Activated CD4-positive, alpha-beta memory T cell treated with anti-CD3 and anti-CD28 coated beads for 36 hours (primary cell): ENCODE data around the gene OMG. TPM values are rescaled to one million over a fixed set of nuclear protein-coding genes. Genes with fewer than 3 reads are reported as not detected.
"Not testable (repeated sequence)": the region's sequence is repeated elsewhere in the genome, so short reads cannot be mapped to it uniquely, and the experiment has no call there.

Experiments used
- CTCF ChIA-PET: fragments of 350-600 bp; sonication (Branson Sonifier 250); formaldehyde crosslinking; loops from one replicate; lab custom pipeline; 2021; ENCODE audit warnings: antibody characterized with exemption, inconsistent platforms; lab: Charles Lee
- POLR2A ChIA-PET: fragments of 350-600 bp; sonication (Branson Sonifier 250); formaldehyde crosslinking; loops from one replicate; lab custom pipeline; 2021; ENCODE audit warnings: antibody characterized with exemption; lab: Charles Lee
- DNase-seq: peaks from one replicate; pipeline ENCODE4 v3.0.0-alpha.2; 2020
- H3K27ac Mint-ChIP-seq: one replicate; pipeline ENCODE4 v1.8.0; 2021; ENCODE audit warnings: mixed read lengths
- H3K27me3 Mint-ChIP-seq: one replicate; pipeline ENCODE4 v1.8.0; 2021; ENCODE audit warnings: mixed read lengths
- H3K36me3 Mint-ChIP-seq: one replicate; pipeline ENCODE4 v1.8.0; 2021; ENCODE audit warnings: mixed read lengths
- H3K4me1 Mint-ChIP-seq: one replicate; pipeline ENCODE4 v1.8.0; 2021; ENCODE audit warnings: low read depth, mixed read lengths
- H3K4me3 Mint-ChIP-seq: one replicate; pipeline ENCODE4 v1.8.0; 2021; ENCODE audit warnings: mild to moderate bottlenecking, mixed read lengths
- H3K9me3 Mint-ChIP-seq: one replicate; pipeline ENCODE4 v1.8.0; 2021; ENCODE audit warnings: mixed read lengths
- intact Hi-C: fragments of 100-400 bp; cut with micrococcal nuclease; formaldehyde crosslinking; loops from one replicate; pipeline ENCODE4 v1.15.1; 2023
- total RNA-seq, 2 experiments: library from RNA; stranded (reverse); gene quantifications; one replicate each; pipeline ENCODE4 v1.2.3, GENCODE V29; 2021

Gene OMG
- total RNA-seq, 2 experiments from 2014 or later: 0.15 to 0.19 TPM

DNA sequence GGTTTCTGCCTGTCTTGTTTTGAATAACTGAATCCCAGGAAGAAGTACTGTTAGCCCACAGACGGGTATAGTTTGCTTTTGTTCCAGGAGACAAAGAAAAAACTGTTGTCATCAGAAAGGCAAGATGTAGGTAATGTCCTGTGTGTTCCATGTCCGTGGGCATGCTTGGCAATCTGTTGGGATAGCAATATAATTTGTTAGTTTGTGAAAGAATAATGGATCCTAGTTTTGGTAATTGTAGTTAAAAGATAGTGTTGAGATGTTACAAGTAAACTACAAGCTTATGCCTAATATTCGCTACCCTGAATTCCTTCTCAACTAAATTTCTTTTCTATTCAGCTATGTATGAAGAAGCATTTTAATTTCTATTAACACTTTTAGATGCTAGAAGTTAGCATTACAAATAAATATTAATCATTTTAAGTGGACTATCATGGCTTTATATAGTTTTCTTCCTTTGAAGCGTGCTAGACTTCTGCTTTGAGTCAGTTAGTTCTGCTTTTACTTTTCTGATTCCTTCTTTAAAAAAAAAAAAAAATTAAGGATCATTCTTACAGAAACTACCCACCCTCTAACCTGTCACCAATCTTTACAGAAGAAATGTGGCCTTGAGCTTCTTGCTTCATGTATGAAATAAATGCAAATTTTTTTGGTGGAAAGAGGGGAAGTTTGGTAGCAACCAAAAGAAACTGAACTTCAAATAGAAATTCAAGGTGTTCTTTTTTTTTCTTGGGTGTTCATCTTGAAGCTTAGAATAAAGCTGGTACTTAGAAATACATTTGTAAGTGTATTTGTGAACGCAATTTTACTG, 22.0 kb upstream of the OMG start:
- ChIA-PET POLR2A (interaction anchor here (0.6 to 5.4 kb wide), 5 partner anchors 9 to 348 kb away, joined by 3 to 106 read pairs (median 5); partner anchors contain the start of gene RNF135), CTCF (interaction anchor here (0.5 to 2.0 kb wide), 6 partner anchors 9 to 1552 kb away, joined by 3 to 13 read pairs (median 4); no protein-coding TSS in a partner anchor)
- H3K36me3 Mint-ChIP-seq: peaks cover 18% of the 10 kb centered on the region
- H3K4me1 Mint-ChIP-seq: peaks cover 53% of the 10 kb centered on the region
- H3K9me3 Mint-ChIP-seq: no peaks in the 10 kb centered on the region
- H3K4me3 Mint-ChIP-seq: peak overlapping the region; percentile 75
- intact Hi-C loops: loop anchor here (5.0 kb wide), 1 partner anchor 173 kb away; no protein-coding TSS in a partner anchor
- peak overlapping the region; percentile 92 for H3K27ac Mint-ChIP-seq
- DNase-seq: no peak
- H3K27me3 Mint-ChIP-seq: no peaks in the 10 kb centered on the region

DNA sequence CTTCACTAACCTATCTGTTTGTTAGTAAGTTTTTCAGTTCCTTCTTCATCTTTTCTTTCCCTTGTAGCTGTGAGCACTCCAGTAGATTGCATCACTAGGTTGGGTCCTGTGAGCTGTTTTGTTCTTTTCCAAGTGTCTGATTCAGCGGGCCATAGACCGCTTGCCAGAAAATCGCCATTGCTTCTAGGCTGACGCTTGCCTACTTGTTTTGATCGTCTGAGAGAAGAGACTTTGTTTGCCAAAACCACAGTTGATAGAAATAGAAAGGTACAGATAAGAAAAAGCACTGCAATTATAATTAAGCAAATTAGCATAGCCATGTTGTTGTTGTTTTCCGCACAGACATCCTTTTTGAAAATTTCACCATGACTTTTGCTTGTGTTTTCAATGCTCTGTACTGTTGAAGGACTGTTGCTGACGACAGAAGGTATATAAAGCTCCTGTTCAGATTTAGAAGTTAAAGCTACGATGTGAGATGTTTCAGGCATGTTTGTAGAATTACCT, 21.3 kb upstream of the OMG start:
- CTCF ChIA-PET: interaction anchor here (0.6 to 2.0 kb wide), 3 partner anchors 8 to 526 kb away, joined by 3 to 13 read pairs (median 4); no protein-coding TSS in a partner anchor

DNA sequence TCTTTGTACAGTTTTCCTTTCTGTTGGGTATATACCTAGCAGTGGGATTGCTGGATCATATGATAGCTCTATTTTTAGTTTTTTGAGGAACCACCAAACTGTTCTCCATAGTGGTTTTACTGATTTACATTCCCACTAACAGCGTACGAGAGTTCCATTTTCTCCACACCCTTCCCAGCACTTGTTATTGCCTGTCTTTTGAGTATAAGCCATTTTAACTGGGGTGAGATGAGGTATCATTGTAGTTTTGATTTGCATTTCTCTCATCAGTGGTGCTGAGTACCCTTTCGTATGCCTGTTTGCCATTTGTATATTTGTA, 17.7 kb upstream of the OMG start:
- H3K27me3 Mint-ChIP-seq: no peaks in the 10 kb centered on the region
- peak overlapping the region; percentile 11 for H3K4me3 Mint-ChIP-seq
- no peak for DNase-seq
- H3K27ac Mint-ChIP-seq: peak overlapping the region; percentile 94
- no peaks in the 10 kb centered on the region for H3K9me3 Mint-ChIP-seq
- peaks cover 21% of the 10 kb centered on the region for H3K36me3 Mint-ChIP-seq
- ChIA-PET CTCF (no interaction called here), POLR2A (no interaction called here)
- H3K4me1 Mint-ChIP-seq: peaks cover 43% of the 10 kb centered on the region
- intact Hi-C loops: loop anchor here (5.0 kb wide), 2 partner anchors 178 to 342 kb away; partner anchors contain the start of gene RNF135

More for the DNA sequence above, 21.3 kb upstream of the OMG start:
- peaks cover 20% of the 10 kb centered on the region for H3K36me3 Mint-ChIP-seq
- H3K4me3 Mint-ChIP-seq: peak overlapping the region; percentile 75
- no peaks in the 10 kb centered on the region for H3K9me3 Mint-ChIP-seq
- no peaks in the 10 kb centered on the region for H3K27me3 Mint-ChIP-seq
- peaks cover 50% of the 10 kb centered on the region for H3K4me1 Mint-ChIP-seq
- POLR2A ChIA-PET: interaction anchor here (0.7 to 5.4 kb wide), 3 partner anchors 8 to 952 kb away, joined by 3 to 106 read pairs (median 5); partner anchors contain the start of gene RNF135
- intact Hi-C loops: loop anchor here (5.0 kb wide), 1 partner anchor 174 kb away; no protein-coding TSS in a partner anchor
- peak overlapping the region; percentile 92 for H3K27ac Mint-ChIP-seq
- peak; percentile 80 for DNase-seq

DNA sequence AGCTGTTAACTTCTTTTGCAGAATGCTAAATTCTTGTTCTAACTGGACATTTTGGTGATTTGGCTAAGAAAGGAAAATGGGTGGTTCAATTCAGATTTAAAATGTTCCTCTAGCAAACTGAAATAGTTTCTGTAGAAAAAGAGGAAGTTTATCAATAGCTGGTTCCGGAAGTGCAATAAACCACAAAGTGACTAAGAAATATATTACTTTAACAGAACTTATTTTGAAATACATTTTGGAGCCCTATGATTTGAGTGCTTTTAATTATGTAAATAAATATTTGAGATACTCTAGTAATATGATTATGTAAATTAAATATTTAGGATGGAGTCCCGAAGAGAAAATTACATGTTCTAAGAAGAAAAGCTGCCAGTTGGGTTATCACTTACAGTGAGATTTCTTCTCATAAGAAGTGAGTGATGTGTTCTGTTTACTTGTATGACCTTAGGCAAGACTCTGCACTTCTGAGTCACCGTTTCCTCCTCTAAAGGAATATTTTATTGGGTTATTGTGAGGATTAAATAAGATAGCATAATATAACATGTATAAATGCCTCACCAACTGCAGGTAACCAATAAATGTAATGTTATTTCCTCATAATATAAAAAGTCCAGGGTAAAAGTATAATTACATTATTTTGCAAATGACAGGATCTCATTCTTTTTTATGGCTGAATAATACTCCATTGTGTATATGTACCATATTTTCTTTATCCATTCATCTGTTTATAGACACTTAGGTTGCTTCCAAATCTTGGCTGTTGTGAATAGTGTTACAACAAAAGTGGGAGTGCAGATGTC, 17.1 kb upstream of the OMG start, which contains the start of gene EVI2B:
Gene EVI2B (minus strand): TSS at position 73 of the 800 bp plus-strand sequence. CDS start 8,445 bp downstream, outside the sequence.
- intact Hi-C loops: loop anchor here (5.0 kb wide), 1 partner anchor 342 kb away; the partner anchor contains the start of gene RNF135
- CTCF ChIA-PET: no interaction called here
- peak within 1 kb of the TSS; percentile 94 for H3K27ac Mint-ChIP-seq
- H3K4me3 Mint-ChIP-seq: peak within 1 kb of the TSS; percentile 84
- no peaks in the 10 kb centered on the region for H3K9me3 Mint-ChIP-seq
- POLR2A ChIA-PET: no interaction called here
- peaks cover 19% of the 10 kb centered on the region for H3K36me3 Mint-ChIP-seq
- H3K4me1 Mint-ChIP-seq: peaks cover 48% of the 10 kb centered on the region
- H3K27me3 Mint-ChIP-seq: no peaks in the 10 kb centered on the region
- DNase-seq: no peak

DNA sequence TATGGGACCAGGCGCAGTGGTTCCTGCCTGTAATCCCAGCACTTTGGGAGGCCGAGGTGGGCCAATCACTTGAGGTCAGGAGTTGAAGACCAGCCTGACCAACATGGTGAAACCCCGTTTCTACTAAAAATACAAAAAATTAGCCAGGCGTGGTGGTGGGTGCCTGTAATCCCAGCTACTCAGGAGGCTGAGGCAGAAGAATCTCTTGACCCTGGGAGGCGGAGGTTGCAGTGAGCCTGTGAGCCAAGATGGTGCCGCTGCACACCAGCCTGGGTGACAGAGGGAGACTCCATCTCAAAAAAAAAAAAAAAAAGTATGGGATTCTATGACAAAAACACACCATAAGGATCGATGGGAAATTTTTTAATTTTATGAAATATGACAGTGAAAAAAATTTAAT, 15.2 kb upstream of the OMG start:
- H3K9me3 Mint-ChIP-seq, H3K27me3 Mint-ChIP-seq, H3K36me3 Mint-ChIP-seq: not testable (repeated sequence)
- H3K27ac Mint-ChIP-seq: peak overlapping the region; percentile 92
- H3K4me1 Mint-ChIP-seq: peaks cover 55% of the 10 kb centered on the region
- DNase-seq: peak; percentile 56
- H3K4me3 Mint-ChIP-seq: peak overlapping the region; percentile 84
- ChIA-PET CTCF (interaction anchor here (1.8 kb wide), 1 partner anchor 9 kb away, joined by 6 read pairs; the partner anchor contains the start of gene EVI2A), POLR2A (interaction anchor here (4.5 kb wide), 1 partner anchor 7 kb away, joined by 106 read pairs; the partner anchor contains the start of gene EVI2A)
- intact Hi-C loops: loop anchor here (5.0 kb wide), 1 partner anchor 340 kb away; the partner anchor contains the start of gene RNF135

DNA sequence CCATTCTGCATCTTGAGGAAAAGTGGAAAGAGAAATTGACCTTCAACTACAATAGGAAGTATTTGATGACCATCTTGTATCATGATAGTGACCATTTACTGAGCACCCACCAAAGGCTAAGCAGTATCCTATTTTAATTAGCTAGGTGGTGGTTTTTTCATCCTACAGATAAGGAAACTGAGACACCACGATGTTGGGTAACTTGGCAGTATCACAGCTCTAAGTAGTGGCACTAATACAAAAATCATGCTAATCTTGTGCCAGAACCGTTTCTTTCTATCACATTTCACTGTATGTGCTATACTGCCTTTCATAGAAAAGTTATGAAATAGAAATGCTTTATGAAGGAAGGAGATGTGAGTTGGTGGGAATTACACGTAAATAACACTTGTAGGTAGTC, 14.5 kb upstream of the OMG start:
- intact Hi-C loops: loop anchor here (5.0 kb wide), 1 partner anchor 339 kb away; the partner anchor contains the start of gene RNF135
- POLR2A ChIA-PET: interaction anchor here (4.5 kb wide), 1 partner anchor 8 kb away, joined by 106 read pairs; the partner anchor contains the start of gene EVI2A

DNA sequence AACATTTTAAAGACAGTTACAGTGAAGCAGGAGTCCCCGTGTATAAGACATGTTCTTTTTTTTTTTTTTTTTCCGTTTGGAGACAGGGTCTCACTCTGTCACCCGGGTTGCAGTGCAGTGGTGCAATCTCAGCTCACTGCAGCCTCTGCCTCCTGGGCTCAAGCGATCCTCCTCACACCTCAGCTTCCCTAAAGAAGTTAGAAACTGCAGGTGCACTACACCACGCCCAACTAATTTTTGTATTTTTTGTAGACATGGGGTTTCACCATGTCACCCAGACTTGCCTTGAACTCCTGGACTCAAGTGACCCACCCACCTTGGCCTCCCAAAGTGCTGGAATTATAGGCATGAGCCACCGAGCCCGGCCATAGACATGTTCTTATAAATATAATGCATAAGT, 13.8 kb upstream of the OMG start:
- H3K27ac Mint-ChIP-seq: peak overlapping the region; percentile 92
- no peaks in the 10 kb centered on the region for H3K9me3 Mint-ChIP-seq
- peak overlapping the region; percentile 84 for H3K4me3 Mint-ChIP-seq
- ChIA-PET CTCF (interaction anchor here (1.7 to 1.8 kb wide), 2 partner anchors 9 to 11 kb away, joined by 6 to 13 read pairs; partner anchors contain the start of gene EVI2A), POLR2A (interaction anchor here (4.5 kb wide), 1 partner anchor 8 kb away, joined by 106 read pairs; the partner anchor contains the start of gene EVI2A)
- peak; percentile 43 for DNase-seq
- H3K27me3 Mint-ChIP-seq: no peaks in the 10 kb centered on the region
- peaks cover 12% of the 10 kb centered on the region for H3K36me3 Mint-ChIP-seq
- peaks cover 55% of the 10 kb centered on the region for H3K4me1 Mint-ChIP-seq
- intact Hi-C loops: loop anchor here (1.0 to 5.0 kb wide), 2 partner anchors 10 to 339 kb away; partner anchors contain the start of genes EVI2A and RNF135

More for the DNA sequence above, 14.5 kb upstream of the OMG start:
- DNase-seq: no peak
- H3K9me3 Mint-ChIP-seq: no peaks in the 10 kb centered on the region
- peaks cover 55% of the 10 kb centered on the region for H3K4me1 Mint-ChIP-seq
- H3K27ac Mint-ChIP-seq: peak overlapping the region; percentile 92
- H3K4me3 Mint-ChIP-seq: peak overlapping the region; percentile 84
- peaks cover 8% of the 10 kb centered on the region for H3K36me3 Mint-ChIP-seq
- H3K27me3 Mint-ChIP-seq: no peaks in the 10 kb centered on the region
- CTCF ChIA-PET: interaction anchor here (1.8 kb wide), 1 partner anchor 10 kb away, joined by 6 read pairs; the partner anchor contains the start of gene EVI2A

DNA sequence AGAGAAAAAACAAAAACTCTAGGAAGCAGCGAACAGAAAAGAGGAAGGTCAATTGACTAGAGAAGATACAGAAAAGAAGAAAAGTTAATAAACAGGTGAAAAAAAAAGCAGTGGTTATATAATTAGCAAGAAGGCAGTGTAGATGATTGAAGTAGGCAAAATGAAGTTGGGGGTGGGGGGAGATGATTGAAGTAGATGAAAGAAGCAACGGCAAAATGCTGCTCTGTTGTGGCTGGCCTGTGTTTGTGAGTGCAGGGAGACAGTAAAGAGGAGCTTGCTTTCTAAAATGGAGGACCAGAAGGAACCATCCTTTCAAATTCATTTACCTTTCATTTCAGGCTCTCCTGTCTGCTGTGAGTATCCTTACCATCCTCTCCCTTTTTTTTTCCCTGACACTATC, 13.2 kb upstream of the OMG start:
- no peaks in the 10 kb centered on the region for H3K9me3 Mint-ChIP-seq
- CTCF ChIA-PET: interaction anchor here (1.7 to 1.8 kb wide), 2 partner anchors 9 to 11 kb away, joined by 6 to 13 read pairs; partner anchors contain the start of gene EVI2A
- POLR2A ChIA-PET: interaction anchor here (4.5 kb wide), 1 partner anchor 9 kb away, joined by 106 read pairs; the partner anchor contains the start of gene EVI2A
- intact Hi-C loops: loop anchor here (1.0 to 5.0 kb wide), 2 partner anchors 11 to 338 kb away; partner anchors contain the start of genes EVI2A and RNF135
- peaks cover 55% of the 10 kb centered on the region for H3K4me1 Mint-ChIP-seq
- H3K4me3 Mint-ChIP-seq: peak overlapping the region; percentile 83
- DNase-seq: peak; percentile 51
- peak overlapping the region; percentile 92 for H3K27ac Mint-ChIP-seq
- H3K27me3 Mint-ChIP-seq: no peaks in the 10 kb centered on the region
- peaks cover 18% of the 10 kb centered on the region for H3K36me3 Mint-ChIP-seq

DNA sequence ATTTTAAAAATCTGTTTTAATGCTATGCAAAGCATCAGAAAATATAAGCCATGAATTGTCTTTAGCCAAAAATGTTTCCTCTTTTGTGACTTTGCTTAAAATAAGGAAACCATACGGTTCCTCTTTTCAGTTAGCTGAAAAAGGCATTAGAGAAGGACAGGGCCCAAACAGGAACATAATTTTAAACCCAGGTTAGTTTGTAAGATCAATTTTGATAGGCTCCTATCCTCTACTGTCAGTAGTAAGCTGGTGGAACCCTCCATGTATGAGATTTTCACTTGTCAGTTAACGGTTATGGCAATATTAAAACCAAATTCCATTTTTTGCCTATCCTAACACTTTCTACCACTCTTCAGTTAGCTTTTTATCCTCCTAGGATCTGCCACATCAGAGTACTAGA, 12.5 kb upstream of the OMG start:
- Mint-ChIP-seq H3K36me3 (peaks cover 26% of the 10 kb centered on the region), H3K4me1 (peaks cover 57% of the 10 kb centered on the region), H3K4me3 (peak overlapping the region; percentile 83), H3K27me3 (no peaks in the 10 kb centered on the region), H3K9me3 (no peaks in the 10 kb centered on the region), H3K27ac (peak overlapping the region; percentile 92)
- DNase-seq: no peak
- POLR2A ChIA-PET: interaction anchor here (4.5 kb wide), 1 partner anchor 10 kb away, joined by 106 read pairs; the partner anchor contains the start of gene EVI2A
- CTCF ChIA-PET: interaction anchor here (1.7 kb wide), 1 partner anchor 10 kb away, joined by 13 read pairs; no protein-coding TSS in a partner anchor
- intact Hi-C loops: loop anchor here (2.0 kb wide), 1 partner anchor 63 kb away; no protein-coding TSS in a partner anchor

DNA sequence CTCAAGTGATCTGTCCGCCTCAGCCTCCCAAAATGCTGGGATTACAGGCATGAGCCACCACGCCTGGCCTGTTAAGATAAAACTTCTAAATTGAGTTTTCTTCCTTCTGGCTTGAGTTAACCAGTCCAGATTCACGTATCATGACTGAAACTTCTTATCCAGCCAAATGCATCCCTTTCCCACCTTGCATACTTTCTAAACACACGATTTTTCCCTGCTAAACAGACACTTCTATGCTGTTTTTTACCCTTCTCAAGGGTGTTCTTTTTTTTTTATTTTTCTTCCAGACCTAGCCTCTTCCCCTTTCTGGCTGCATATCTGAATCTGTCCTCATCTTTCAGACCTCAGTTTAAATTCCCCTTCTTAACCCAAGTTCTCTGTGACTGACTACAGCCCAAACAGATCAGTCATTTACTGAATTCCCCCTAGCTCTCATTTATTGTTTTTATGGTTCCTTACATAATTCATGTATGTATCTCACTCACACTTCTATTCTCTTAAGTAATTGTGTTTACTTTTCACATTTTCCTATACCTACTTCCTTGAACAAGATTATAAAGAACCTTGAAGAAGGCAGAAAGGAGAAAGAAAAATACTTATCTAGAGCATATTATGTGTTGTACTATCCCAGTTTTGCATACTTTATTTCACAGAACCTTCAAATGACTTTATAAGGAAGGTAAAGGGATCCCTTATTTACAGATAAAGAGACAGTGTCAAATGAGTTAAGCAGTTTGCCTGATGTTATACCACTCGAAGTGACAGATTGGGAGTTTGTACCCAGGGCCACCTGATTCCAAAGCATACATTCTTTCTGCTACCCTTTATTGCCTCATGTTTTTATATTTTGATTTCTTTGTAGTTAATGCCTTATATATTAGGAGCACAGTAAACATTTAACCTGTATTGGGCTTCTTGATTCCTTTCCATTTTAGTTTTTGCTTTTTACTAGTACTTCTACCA, 11.6 kb upstream of the OMG start:
- peaks cover 57% of the 10 kb centered on the region for H3K4me1 Mint-ChIP-seq
- CTCF ChIA-PET: no interaction called here

More for the DNA sequence above, 11.6 kb upstream of the OMG start:
- intact Hi-C loops: loop anchor here (2.0 kb wide), 1 partner anchor 64 kb away; no protein-coding TSS in a partner anchor
- POLR2A ChIA-PET: interaction anchor here (4.5 kb wide), 1 partner anchor 11 kb away, joined by 106 read pairs; the partner anchor contains the start of gene EVI2A
- H3K27me3 Mint-ChIP-seq: no peaks in the 10 kb centered on the region
- no peaks in the 10 kb centered on the region for H3K9me3 Mint-ChIP-seq
- peaks cover 31% of the 10 kb centered on the region for H3K36me3 Mint-ChIP-seq
- DNase-seq: no peak
- H3K4me3 Mint-ChIP-seq: peak overlapping the region; percentile 65
- H3K27ac Mint-ChIP-seq: peak overlapping the region; percentile 92
